Effector memory CD4-positive, alpha-beta T cell (primary cell): Measurements from ENCODE around the gene LNX1.

Experiments
- DNase-seq, 3 donors: peaks; one replicate each; pipeline ENCODE4 v3.0.0-alpha.2; 2020
- H3K27ac ChIP-seq: 2 replicates; pipeline ENCODE4 v1.7.0; 2013; ENCODE audit warnings: mild to moderate bottlenecking, low read length, moderate library complexity; ENCODE audit not compliant: insufficient read depth, poor library complexity, severe bottlenecking
- H3K27me3 ChIP-seq: replicated peaks from 2 replicates; pipeline ENCODE4 v1.7.0; 2013; ENCODE audit warnings: mild to moderate bottlenecking, low read length; ENCODE audit not compliant: insufficient read depth, control insufficient read depth, poor library complexity, severe bottlenecking
- H3K36me3 ChIP-seq: 2 replicates; pipeline ENCODE4 v1.7.0; 2013; ENCODE audit warnings: mild to moderate bottlenecking, low read length, moderate library complexity; ENCODE audit not compliant: control insufficient read depth, insufficient read depth
- H3K4me1 ChIP-seq: 2 replicates; pipeline ENCODE4 v1.7.0; 2013; ENCODE audit warnings: low read length, mild to moderate bottlenecking; ENCODE audit not compliant: control insufficient read depth, insufficient read depth, poor library complexity, severe bottlenecking
- H3K4me3 ChIP-seq: 2 replicates; pipeline ENCODE4 v1.7.0; 2013; ENCODE audit warnings: low read length, low read depth, mild to moderate bottlenecking; ENCODE audit not compliant: insufficient read depth, poor library complexity, severe bottlenecking
- H3K9me3 ChIP-seq: 2 replicates; pipeline ENCODE4 v1.7.0; 2013; ENCODE audit warnings: mild to moderate bottlenecking, low read length, moderate library complexity; ENCODE audit not compliant: control insufficient read depth

LNX1 gene

DNA sequence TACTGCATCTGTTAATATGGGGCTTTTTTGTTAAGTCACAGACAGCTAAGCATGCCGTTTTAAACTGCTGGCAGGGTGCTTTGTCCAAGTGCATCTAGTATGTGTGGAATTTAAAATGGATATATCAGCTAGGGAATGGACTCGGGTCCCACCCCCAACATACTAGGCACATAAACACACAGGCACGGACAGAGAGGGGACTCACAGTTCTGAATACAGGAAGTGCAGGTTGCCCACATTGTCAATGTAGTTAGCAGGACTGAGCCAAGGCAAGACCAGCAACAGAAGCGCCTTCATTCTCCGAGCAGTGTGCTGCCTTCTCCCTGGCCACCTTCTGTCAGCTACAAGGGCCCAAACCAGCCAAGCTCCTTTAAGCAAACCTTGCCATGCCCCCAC is 33.6 kb downstream of the LNX1 start:
- no peak for DNase-seq
- no peak overlapping the region for H3K4me3 ChIP-seq
- no peak overlapping the region for H3K27ac ChIP-seq

DNA sequence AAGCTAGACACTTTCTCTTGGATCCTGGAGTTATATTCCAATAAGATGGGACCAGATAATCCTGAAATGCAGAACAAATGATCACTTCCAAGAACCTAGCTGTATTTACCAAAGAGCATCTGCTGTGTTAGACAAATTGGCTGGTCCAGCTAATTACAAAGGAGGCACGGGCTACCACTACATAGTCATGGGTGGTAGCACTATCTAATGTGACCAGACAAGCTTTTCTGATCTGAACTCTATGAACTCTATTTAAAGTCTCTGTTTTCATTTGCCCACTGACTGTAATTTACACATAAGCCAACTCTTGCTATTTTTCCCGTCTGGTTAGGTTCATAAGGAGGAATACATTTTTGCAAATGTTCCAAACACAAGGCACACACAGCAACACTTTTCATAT is 34.6 kb downstream of the LNX1 start:
- Histone ChIP-seq H3K9me3 (no peaks in the 10 kb centered on the region), H3K27ac (no peak overlapping the region), H3K27me3 (no peaks in the 10 kb centered on the region), H3K4me1 (no peaks in the 10 kb centered on the region), H3K4me3 (no peak overlapping the region), H3K36me3 (no peaks in the 10 kb centered on the region)
- no peak for DNase-seq

More for the DNA sequence above, 33.6 kb downstream of the LNX1 start:
- Histone ChIP-seq H3K9me3 (no peaks in the 10 kb centered on the region), H3K36me3 (no peaks in the 10 kb centered on the region), H3K27me3 (no peaks in the 10 kb centered on the region), H3K4me1 (no peaks in the 10 kb centered on the region)

DNA sequence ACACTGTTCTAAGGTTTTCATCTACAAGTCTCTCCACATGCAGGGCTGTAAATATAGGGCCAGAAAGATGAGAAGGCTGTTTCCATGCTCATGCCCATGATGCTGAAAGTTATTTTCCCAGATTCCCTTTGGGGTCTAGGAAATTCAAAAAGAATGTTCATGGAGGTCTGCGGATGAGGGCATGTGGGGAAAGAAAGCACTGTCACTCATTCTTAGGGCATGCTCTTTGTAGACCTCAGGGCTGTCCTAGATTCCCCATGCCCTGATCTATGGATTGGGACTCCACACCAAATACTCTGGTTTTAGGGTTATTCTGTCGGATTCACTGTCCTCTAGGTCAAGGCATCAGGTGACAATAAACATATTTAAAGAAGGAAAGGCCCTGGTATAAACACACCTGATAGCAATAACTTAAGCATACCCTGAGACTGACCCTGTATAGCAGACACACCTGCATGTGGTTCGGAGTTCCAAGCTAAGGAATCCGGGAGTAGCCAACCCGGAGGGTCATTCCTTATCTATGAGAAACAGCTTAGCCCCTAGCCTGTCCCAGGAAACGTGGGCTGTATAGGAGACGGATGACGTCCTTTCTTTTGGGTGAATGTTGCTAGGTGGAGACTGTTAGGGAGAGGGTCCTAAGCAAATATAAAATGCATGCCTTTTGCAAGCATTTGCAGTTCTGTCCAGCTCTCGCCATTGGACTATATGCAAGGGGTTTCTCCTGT is 37.6 kb downstream of the LNX1 start:
- no peak for DNase-seq
- Histone ChIP-seq H3K27me3 (no peaks in the 10 kb centered on the region), H3K36me3 (no peaks in the 10 kb centered on the region), H3K4me3 (no peak overlapping the region), H3K4me1 (no peaks in the 10 kb centered on the region), H3K9me3 (no peaks in the 10 kb centered on the region), H3K27ac (no peak overlapping the region)

DNA sequence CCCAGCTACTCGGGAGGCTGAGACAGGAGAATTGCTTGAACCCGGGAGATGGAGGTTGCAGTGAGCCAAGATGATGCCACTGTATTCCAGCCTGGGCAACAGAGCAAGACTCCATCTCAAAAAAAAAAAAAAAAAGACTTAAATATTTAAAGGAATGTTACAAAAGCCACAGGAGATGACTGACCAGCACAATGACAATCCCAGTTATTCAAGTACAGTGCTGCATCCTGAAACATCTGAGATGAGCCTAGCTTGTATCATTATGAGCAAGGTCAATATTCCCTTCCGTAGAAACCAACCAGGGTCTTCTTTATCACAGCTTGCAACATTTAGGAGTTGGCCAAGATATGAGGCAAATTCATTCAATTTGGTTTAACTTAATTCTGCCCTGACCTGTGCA is 38.6 kb downstream of the LNX1 start:
- Histone ChIP-seq H3K27me3 (no peaks in the 10 kb centered on the region), H3K4me1 (no peaks in the 10 kb centered on the region), H3K36me3 (no peaks in the 10 kb centered on the region), H3K9me3 (no peaks in the 10 kb centered on the region), H3K4me3 (no peak overlapping the region), H3K27ac (no peak overlapping the region)
- DNase-seq, result no peak

DNA sequence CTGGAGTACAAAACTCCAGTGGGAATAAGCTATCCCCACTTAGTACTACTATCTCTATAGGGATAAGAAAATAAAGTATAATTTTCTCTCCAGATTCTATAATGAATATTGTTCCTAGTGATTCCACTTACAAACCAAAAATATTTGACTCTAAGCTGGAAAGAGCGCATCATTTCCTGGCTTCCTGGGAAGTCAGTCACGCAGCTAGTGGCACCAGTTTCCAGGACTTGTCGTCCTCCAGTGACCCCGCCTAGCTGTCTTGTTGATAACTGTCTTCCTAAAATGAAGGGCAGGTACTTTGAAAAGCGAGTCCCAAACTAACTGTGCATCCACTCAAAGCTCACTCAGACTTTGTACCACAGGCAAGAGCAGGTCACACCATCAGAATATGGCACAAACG is 39.3 kb downstream of the LNX1 start:
- Histone ChIP-seq H3K27me3 (no peaks in the 10 kb centered on the region), H3K27ac (no peak overlapping the region), H3K36me3 (no peaks in the 10 kb centered on the region), H3K4me1 (no peaks in the 10 kb centered on the region), H3K9me3 (no peaks in the 10 kb centered on the region), H3K4me3 (no peak overlapping the region)
- DNase-seq, result no peak

DNA sequence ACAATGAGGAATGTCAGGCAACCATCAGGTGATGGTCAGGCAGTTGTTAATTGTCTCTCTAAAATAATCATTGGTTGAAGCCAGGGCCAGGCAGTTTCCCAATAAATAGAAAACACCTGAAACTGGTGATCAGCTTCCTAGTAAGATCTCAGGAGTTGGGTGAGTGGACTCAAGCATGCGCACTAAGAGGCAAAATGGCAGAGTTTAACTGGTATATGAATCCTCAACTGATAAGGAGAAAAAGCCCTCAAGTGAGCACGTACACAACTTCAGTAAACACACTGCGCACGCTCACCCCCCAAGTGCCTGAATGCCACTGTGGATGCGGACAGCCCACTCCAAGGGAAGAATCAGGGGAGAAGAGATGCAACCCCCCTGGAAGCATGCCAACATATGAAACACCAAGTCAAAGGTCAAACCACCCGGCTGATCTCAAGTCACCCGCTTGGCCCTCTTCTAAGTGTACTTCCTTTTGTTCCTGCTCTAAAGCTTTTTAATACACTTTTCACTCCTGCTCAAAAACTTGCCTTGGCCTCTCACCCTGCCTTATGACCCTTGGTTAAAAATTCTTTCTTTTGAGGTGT is 39.9 kb downstream of the LNX1 start:
- no peak overlapping the region for H3K4me3 ChIP-seq
- no peaks in the 10 kb centered on the region for H3K27me3 ChIP-seq
- no peaks in the 10 kb centered on the region for H3K9me3 ChIP-seq
- DNase-seq, result no peak
- no peak overlapping the region for H3K27ac ChIP-seq
- H3K4me1 ChIP-seq, result no peaks in the 10 kb centered on the region
- no peaks in the 10 kb centered on the region for H3K36me3 ChIP-seq

DNA sequence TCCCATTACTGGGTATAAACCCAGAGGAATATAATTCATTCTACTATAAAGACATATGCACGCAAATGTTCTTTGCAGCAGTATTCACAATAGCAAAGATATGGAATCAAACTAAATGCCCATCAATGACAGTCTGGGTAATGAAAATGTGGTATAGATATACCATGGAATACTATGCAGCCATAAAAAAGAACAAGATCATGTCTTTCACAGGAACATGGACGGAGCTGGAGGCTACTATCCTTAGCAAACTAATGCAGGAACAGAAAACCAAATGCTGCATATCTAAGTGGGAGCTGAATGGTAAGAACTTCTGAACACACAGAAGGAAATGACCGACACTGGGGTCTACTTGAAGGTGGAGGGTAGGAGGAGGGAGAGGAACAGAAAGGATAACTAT is 42.6 kb downstream of the LNX1 start:
- no peak for DNase-seq
- Histone ChIP-seq H3K27ac (no peak overlapping the region), H3K4me3 (no peak overlapping the region), H3K4me1 (no peaks in the 10 kb centered on the region), H3K27me3 (no peaks in the 10 kb centered on the region), H3K36me3 (no peaks in the 10 kb centered on the region), H3K9me3 (no peaks in the 10 kb centered on the region)

DNA sequence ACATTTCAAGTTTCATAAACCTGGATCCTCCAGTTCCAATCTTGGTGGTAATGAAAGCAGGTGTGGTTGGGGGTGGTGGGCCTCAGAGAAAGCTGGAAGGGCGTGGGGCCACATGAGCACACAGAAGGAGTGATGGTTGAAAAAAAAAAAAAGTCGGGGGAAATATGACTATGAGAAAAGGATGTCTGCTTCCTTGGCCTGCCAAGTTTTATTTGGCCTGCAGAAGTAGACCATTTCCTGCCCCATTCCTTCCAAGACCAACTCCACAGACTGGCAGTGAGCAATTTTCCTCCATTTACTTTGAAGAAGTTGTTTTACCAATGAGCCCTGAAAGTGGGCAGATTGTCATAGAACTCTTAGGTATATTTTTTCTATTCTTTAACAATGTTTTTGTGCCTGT is 43.3 kb downstream of the LNX1 start:
- no peaks in the 10 kb centered on the region for H3K4me1 ChIP-seq
- no peaks in the 10 kb centered on the region for H3K27me3 ChIP-seq
- no peaks in the 10 kb centered on the region for H3K9me3 ChIP-seq
- H3K4me3 ChIP-seq, result no peak overlapping the region
- DNase-seq, result no peak
- H3K36me3 ChIP-seq, result no peaks in the 10 kb centered on the region
- no peak overlapping the region for H3K27ac ChIP-seq

DNA sequence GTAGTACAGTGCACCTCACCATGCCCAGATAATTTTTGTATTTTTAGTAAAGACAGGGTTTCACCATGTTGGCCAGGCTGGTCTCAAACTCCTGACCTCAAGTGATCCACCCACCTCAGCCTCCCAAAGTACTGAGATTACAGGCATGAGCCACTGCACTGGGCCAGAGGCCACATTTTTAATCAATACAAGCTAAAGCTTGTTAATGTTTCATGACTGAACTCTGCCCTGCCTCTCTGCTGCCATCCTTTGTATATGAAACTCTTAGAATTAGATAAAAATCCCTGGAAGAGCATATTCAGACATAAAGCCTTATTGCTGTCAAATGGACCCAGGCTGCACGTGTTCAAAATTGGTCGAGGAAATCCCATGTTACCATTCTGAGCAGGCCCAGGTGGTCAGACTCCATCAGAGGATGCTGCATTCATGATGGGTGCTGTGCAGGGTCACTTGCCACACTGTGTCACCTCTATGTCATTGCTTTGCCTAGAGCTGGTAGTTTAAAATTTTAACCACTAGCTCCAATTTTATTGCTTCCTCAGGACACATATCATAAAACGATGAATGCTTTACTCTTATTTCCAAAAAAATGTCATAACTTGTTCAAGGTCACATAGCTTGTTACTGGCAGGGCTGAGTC is 45.2 kb downstream of the LNX1 start:
- no peaks in the 10 kb centered on the region for H3K9me3 ChIP-seq
- no peak for DNase-seq
- H3K27me3 ChIP-seq, result no peaks in the 10 kb centered on the region
- H3K27ac ChIP-seq, result no peak overlapping the region
- no peaks in the 10 kb centered on the region for H3K4me1 ChIP-seq
- H3K36me3 ChIP-seq, result no peaks in the 10 kb centered on the region
- H3K4me3 ChIP-seq, result no peak overlapping the region

DNA sequence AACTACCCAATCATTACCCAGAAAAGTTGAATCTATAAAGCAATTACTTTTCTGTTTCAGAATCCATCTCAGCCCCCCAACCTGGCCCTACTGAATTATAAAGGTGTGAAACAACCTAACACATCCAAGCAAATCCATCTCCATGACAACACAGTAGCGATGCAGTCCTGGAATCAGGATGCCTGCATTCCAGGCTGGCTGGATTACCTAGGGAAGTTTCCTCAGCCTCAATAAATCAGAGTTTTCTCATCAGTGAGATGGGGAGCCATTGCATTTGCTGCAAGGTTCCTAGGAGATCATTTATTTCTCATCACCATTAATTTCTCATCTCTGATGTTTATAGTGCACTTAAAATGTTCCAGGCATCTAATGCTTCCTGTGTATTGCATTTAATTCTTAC is 46.0 kb downstream of the LNX1 start:
- no peaks in the 10 kb centered on the region for H3K4me1 ChIP-seq
- no peak overlapping the region for H3K27ac ChIP-seq
- no peaks in the 10 kb centered on the region for H3K36me3 ChIP-seq
- no peak overlapping the region for H3K4me3 ChIP-seq
- no peaks in the 10 kb centered on the region for H3K9me3 ChIP-seq
- H3K27me3 ChIP-seq, result no peaks in the 10 kb centered on the region
- no peak for DNase-seq
